Measurements from ENCODE around the gene ACBD6.

ACBD6 gene

GRCh38 chr1:180397175-180397574 lies 105.2 kb downstream of the ACBD6 start:
- H3K4me3 ChIP-seq (ENCODE audit: low read depth, low read length): no peak overlapping the region
- no peak for TF ChIP-seq CTCF (IDR thresholded peaks at IDR 0.05; ENCODE audit: borderline replicate concordance, insufficient read depth, low read depth, low read length)

GRCh38 chr1:180392427-180393145 lies 109.8 kb downstream of the ACBD6 start:
- no peak for TF ChIP-seq CTCF (IDR thresholded peaks at IDR 0.05; ENCODE audit: borderline replicate concordance, insufficient read depth, low read depth, low read length)
- H3K4me3 ChIP-seq (ENCODE audit: low read depth, low read length): no peak overlapping the region

GRCh38 chr1:180392020-180392419 lies 110.4 kb downstream of the ACBD6 start:
- no peak overlapping the region for H3K4me3 ChIP-seq (ENCODE audit: low read depth, low read length)
- no peak for TF ChIP-seq CTCF (IDR thresholded peaks at IDR 0.05; ENCODE audit: borderline replicate concordance, insufficient read depth, low read depth, low read length)

- no peak for TF ChIP-seq CTCF (IDR thresholded peaks at IDR 0.05; ENCODE audit: borderline replicate concordance, insufficient read depth, low read depth, low read length)
- H3K4me3 ChIP-seq (ENCODE audit: low read depth, low read length): no peak overlapping the region
Observed at GRCh38 chr1:180387413-180387812, 115.0 kb downstream of the ACBD6 start.

- H3K4me3 ChIP-seq (ENCODE audit: low read depth, low read length): no peak overlapping the region
- TF ChIP-seq CTCF (IDR thresholded peaks at IDR 0.05; ENCODE audit: borderline replicate concordance, insufficient read depth, low read depth, low read length): no peak
Observed at GRCh38 chr1:180386745-180387367, 115.5 kb downstream of the ACBD6 start.

GRCh38 chr1:180385144-180385543 lies 117.2 kb downstream of the ACBD6 start:
- no peak overlapping the region for H3K4me3 ChIP-seq (ENCODE audit: low read depth, low read length)
- no peak for TF ChIP-seq CTCF (IDR thresholded peaks at IDR 0.05; ENCODE audit: borderline replicate concordance, insufficient read depth, low read depth, low read length)
